Psoas muscle (tissue), 8 donors: ENCODE measurements around the gene PEX3. TPM values are rescaled to one million over a fixed set of nuclear protein-coding genes. Genes with fewer than 3 reads are reported as not detected.
"Not testable (repeated sequence)": the region's sequence is repeated elsewhere in the genome, so short reads cannot be mapped to it uniquely, and the experiment has no call there.

Experiments
- ATAC-seq, 4 donors: fragments of 200-7000 bp; cut with Tn5 transposase; one replicate each; pipeline ENCODE4 v1.9.1; 2020; ENCODE audit warnings: moderate library complexity in 3 of 4, mild to moderate bottlenecking in 2 of 4
- DNase-seq, 2 donors: peaks; one replicate each; pipeline ENCODE4 v3.0.0-alpha.2; 2020
- H3K27ac ChIP-seq: fragments of 200-600 bp; one replicate; pipeline ENCODE4 v1.8.0; 2022
- H3K27me3 ChIP-seq, 3 donors: fragments of 200-600 bp in 1 of 3; one replicate each; pipeline versions ENCODE4 v1.6.1 to v1.8.0; 2013 to 2022; ENCODE audit warnings: low read length in 2 of 3, mild to moderate bottlenecking in 2 of 3, moderate library complexity in 1 of 3; ENCODE audit not compliant: insufficient read depth in 3 of 3
- H3K36me3 ChIP-seq, 2 donors: fragments of 200-600 bp in 1 of 2; one replicate each; pipeline versions ENCODE4 v1.6.1 to v1.8.0; 2013 to 2022; ENCODE audit warnings: low read depth in 1 of 2, mild to moderate bottlenecking in 1 of 2, moderate library complexity in 1 of 2; ENCODE audit not compliant: insufficient read depth in 1 of 2
- H3K4me1 ChIP-seq: fragments of 200-600 bp; one replicate; pipeline ENCODE4 v1.8.0; 2022
- H3K4me3 ChIP-seq: fragments of 200-600 bp; one replicate; pipeline ENCODE4 v1.8.0; 2022; ENCODE audit warnings: mild to moderate bottlenecking
- H3K9me3 ChIP-seq: fragments of 200-600 bp; one replicate; pipeline ENCODE4 v1.8.0; 2022
- WGBS, 3 donors: extraction: QIAGEN DNeasy Blood & Tissue Kit; methylation state at CpG; one replicate each; pipeline versions ENCODE4 v1.1.6 to v1.1.7; 2013; 5-methylcytosine and 5-hydroxymethylcytosine counted together
- intact Hi-C, 2 donors: fragments of 100-400 bp; cut with DNase I; formaldehyde crosslinking; loops; one replicate each; pipeline versions ENCODE4 v1.11.0 to v1.14.2; 2022
- polyA plus RNA-seq, 3 donors: library from polyadenylated mRNA; stranded (reverse); fragments of 200-250 nt; gene quantifications; one replicate each; pipeline ENCODE4 v1.2.3, GENCODE V29; 2013
- total RNA-seq, 4 donors: library from RNA; stranded (reverse); fragmentation: NEBNext Ultra II Directional in 2 of 4; extraction: Animal tissue kit (Norgen Biotek cat#: 25700) in 2 of 4; gene quantifications; one replicate each; pipeline versions ENCODE4 v1.2.1 to v1.2.4, GENCODE V29; 2021 to 2023
- TF ChIP-seq, protein P1 (sequence below): fragments of 200-600 bp; IDR thresholded peaks from one replicate; pipeline ENCODE4 v1.8.0; 2022; ENCODE audit warnings: antibody characterized with exemption
- donor health status: healthy with polysubstance abuse.
- donor health status: DM: no; HTN: no; CAD: no; lungs with moderate emphysema.
- donor health status: Bipolar disorder and iron deficiency.
- donor health status: healthy.
- donor health status: DM: yes; HTN: yes; CAD: no.
- donor health status: DM: no; HTN: no; CAD: no.
- donor health status: DM: no; HTN: no; CAD: no.
- donor health status: DM: yes; HTN: yes; CAD: no.

The PEX3 gene
- total and polyA plus RNA-seq, 7 donors = 7.1 to 17.9 (median 13.0) TPM

DNA sequence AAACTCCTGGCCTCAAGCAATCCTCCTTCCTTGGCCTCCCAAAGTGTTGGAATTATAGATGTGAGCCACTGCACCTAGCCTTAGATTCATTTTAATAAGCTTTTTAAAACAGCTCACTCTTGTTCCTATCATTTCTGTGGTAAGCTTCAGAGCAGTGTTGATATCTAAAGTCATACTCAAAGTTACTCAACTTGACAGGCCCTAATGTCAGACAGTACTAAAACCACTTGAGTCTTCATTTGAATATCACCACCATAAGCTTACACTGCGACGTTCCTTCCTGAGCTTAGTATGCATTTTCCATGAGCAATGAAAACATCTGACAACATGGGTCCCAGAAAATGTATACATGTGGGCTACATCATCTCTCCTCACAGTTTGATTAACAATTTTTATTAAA is 54.9 kb downstream of the PEX3 start:
- no peak for DNase-seq
- no peak overlapping the region for H3K27ac ChIP-seq
- H3K27me3 ChIP-seq = no peaks in the 10 kb centered on the region
- intact Hi-C loops = no loop called here
- WGBS, 3 donors = 95 to 99% (median 95%) methylated on average over 2 of the region's 2 CpGs
- no peaks in the 10 kb centered on the region for H3K4me1 ChIP-seq
- no peaks in the 10 kb centered on the region for H3K9me3 ChIP-seq
- no peak overlapping the region for H3K4me3 ChIP-seq
- TF ChIP-seq, protein P1, sequence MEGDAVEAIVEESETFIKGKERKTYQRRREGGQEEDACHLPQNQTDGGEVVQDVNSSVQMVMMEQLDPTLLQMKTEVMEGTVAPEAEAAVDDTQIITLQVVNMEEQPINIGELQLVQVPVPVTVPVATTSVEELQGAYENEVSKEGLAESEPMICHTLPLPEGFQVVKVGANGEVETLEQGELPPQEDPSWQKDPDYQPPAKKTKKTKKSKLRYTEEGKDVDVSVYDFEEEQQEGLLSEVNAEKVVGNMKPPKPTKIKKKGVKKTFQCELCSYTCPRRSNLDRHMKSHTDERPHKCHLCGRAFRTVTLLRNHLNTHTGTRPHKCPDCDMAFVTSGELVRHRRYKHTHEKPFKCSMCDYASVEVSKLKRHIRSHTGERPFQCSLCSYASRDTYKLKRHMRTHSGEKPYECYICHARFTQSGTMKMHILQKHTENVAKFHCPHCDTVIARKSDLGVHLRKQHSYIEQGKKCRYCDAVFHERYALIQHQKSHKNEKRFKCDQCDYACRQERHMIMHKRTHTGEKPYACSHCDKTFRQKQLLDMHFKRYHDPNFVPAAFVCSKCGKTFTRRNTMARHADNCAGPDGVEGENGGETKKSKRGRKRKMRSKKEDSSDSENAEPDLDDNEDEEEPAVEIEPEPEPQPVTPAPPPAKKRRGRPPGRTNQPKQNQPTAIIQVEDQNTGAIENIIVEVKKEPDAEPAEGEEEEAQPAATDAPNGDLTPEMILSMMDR = no peak
- H3K36me3 ChIP-seq = peaks cover 0 to 57% of the 10 kb centered on the region in 2 donors
- no peak for ATAC-seq

DNA sequence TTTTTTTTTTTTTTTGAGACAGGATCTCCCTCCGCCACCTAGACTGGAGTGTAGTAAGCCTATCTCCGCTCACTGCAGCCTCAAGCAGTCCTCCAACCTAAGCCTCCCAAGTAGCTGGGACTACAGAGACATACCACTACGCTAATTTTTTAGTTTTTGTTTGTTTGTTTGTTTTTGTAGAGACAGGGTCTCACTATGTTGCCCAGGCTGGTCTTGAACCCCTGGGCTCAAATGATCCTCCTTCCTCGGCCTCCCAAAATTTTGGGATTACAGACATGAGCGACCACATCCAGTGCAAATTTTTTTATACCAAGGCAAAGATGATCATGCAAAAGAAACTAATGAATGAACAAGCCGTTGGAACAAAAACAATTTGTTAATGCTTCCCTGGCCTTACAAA is 55.6 kb downstream of the PEX3 start:
- 95 to 99% (median 96%) methylated on average over 6 of the region's 6 CpGs for WGBS, 3 donors
- peaks cover 0 to 50% of the 10 kb centered on the region in 2 donors for H3K36me3 ChIP-seq
- intact Hi-C loops = no loop called here

DNA sequence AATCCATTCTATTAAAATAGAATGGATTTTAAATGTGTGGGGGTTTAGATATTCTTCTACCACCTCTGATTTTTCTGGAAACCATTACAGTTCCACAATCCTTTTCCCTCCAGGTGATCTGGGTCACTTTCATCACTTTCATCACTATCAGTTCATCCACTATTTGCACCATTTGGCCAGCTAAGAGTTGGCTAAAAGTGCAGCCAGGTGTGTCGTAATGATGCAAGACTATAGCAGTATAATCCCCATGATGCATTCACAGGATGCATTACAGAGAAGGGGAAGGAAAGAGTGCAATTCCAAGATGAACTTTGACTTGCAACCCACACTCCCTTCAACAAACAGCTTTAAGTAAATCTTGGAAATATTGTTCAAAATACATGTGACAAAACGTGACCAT is 56.0 kb downstream of the PEX3 start:
- Histone ChIP-seq H3K36me3 (peaks cover 0 to 46% of the 10 kb centered on the region in 2 donors), H3K4me1 (no peaks in the 10 kb centered on the region), H3K9me3 (no peaks in the 10 kb centered on the region), H3K27ac (no peak overlapping the region), H3K4me3 (no peak overlapping the region), H3K27me3 (no peaks in the 10 kb centered on the region)
- intact Hi-C loops = no loop called here
- DNase-seq (no peak), ATAC-seq (no peak)
- TF ChIP-seq, protein P1 = no peak
- WGBS, 3 donors = 83 to 94% (median 84%) methylated on average over 2 of the region's 2 CpGs

More for the DNA sequence above, 55.6 kb downstream of the PEX3 start:
- DNase-seq = no peak
- ATAC-seq = no peak
- no peak overlapping the region for H3K27ac ChIP-seq
- H3K4me1 ChIP-seq = no peaks in the 10 kb centered on the region
- H3K9me3 ChIP-seq = no peaks in the 10 kb centered on the region
- no peak overlapping the region for H3K4me3 ChIP-seq
- TF ChIP-seq, protein P1 = no peak
- H3K27me3 ChIP-seq = no peaks in the 10 kb centered on the region

DNA sequence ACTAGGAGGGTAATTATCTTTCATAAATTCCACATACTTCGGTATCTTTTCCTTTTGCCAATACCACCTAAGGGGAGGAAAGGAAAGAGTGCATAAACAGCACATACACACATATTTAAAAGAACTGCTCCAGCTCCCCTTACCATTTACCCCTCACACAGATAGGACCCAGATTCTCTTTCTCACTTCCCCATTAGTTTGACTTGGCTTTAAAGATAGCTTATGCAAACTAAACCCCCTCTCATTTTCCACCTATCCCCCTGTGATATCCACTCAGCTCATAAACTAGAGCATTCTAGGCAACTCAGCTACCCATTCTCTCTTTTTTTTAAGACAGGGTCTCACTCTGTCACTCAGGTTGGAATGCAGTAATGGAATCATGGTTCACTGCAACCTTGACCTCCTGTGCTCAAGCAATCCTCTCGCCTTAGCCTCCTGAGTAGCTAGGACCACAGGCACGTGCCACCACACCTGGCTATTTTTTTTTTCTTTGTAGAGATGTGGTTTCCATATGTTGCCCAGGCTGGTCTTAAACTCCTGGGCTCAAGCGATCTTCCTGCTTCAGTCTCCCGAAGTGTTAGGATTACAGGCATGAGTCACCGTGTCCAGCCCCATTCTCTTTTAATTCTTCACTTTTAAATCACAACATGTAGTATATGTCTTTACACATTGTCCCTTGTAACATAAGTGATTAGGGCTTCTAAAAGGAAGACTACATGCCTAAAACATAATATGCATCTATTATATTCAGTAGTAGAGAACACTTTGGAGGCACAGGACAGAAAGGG is 56.9 kb downstream of the PEX3 start:
- Histone ChIP-seq H3K4me1 (peaks cover 4% of the 10 kb centered on the region), H3K4me3 (no peak overlapping the region), H3K27ac (no peak overlapping the region), H3K9me3 (no peaks in the 10 kb centered on the region), H3K36me3 (peaks cover 0 to 40% of the 10 kb centered on the region in 2 donors), H3K27me3 (no peaks in the 10 kb centered on the region)
- intact Hi-C loops = no loop called here
- 87 to 89% (median 87%) methylated on average over 6 of the region's 6 CpGs for WGBS, 3 donors
- no peak for ATAC-seq
- no peak for DNase-seq
- TF ChIP-seq, protein P1 = no peak

DNA sequence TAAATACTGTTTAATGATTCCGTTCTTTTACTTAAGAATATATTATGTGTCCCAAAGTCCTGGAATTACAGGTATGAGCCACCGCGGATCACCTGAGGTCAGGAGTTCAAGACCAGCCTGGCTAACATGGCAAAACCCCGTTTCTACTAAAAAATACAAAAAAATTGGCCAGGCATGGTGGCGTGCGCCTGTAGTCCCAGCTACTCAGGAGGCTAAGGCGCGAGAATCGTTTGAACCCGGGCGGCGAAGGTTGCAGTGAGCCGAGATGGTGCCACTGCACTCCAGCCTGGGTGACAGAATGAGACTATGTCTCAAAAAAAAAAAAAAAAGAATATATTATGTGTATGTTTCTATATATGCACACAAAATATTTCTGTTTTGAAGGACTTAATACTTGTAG is 59.7 kb downstream of the PEX3 start:
- H3K4me3 ChIP-seq = peak overlapping the region; percentile 85
- DNase-seq, H3K27ac ChIP-seq, H3K9me3 ChIP-seq, ATAC-seq, H3K27me3 ChIP-seq: not testable (repeated sequence)
- peaks cover 0 to 22% of the 10 kb centered on the region in 2 donors for H3K36me3 ChIP-seq
- intact Hi-C loops = loop anchor here in 1 of 2 donors (5.0 kb wide), 1 partner anchor 58 kb away; the partner anchor contains the start of genes ADAT2 and PEX3
- WGBS, 3 donors = 93 to 95% (median 94%) methylated on average over 13 of the region's 13 CpGs
- peaks cover 13% of the 10 kb centered on the region for H3K4me1 ChIP-seq
